OCI-M2 (cell line): ENCODE results near the gene RREB1.
"Not testable (repeated sequence)": the region's sequence is repeated elsewhere in the genome, so short reads cannot be mapped to it uniquely, and the experiment has no call there.

Experiments used
- DNase-seq: peaks from one replicate; lab custom pipeline; 2025; ENCODE audit not compliant: unreplicated experiment; lab: John Stamatoyannopoulos, UW

Gene RREB1

DNA sequence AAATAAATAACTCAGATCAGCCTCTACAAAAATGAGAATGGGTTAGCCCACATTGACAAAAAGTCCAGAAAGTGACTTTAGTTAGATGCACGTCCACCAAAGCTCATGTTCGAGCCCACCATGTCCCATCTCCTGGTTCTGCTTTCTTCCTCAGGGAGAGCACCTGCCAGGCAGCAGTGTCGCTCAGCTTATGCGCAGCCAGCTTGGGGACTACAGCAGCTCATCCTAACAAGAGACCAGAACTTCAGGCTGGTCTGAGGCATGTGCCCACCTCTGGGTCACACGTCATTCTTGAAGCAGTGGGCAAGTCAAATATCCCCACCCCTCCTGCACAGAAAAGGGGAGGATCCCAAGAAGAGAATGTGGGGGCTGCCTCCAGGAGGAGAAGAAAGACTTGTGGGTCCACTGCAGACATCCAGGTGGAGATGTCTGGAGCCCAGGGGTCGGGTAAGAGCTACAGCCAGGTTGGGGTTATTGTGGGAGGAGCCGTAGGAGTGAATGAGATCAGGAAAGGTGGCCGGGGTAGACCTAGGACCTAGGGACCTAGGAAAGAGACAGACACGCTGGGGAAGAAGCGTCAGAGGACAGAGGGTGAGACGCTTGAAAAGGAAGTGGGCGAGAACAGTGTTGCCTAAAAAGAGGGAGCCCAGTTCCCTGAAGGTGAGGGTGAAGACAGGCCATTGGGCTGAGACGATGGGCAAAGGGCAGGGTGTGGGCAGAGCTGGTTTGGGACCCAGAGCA lies 152.7 kb downstream of the RREB1 start:
- DNase-seq, result no peak

DNA sequence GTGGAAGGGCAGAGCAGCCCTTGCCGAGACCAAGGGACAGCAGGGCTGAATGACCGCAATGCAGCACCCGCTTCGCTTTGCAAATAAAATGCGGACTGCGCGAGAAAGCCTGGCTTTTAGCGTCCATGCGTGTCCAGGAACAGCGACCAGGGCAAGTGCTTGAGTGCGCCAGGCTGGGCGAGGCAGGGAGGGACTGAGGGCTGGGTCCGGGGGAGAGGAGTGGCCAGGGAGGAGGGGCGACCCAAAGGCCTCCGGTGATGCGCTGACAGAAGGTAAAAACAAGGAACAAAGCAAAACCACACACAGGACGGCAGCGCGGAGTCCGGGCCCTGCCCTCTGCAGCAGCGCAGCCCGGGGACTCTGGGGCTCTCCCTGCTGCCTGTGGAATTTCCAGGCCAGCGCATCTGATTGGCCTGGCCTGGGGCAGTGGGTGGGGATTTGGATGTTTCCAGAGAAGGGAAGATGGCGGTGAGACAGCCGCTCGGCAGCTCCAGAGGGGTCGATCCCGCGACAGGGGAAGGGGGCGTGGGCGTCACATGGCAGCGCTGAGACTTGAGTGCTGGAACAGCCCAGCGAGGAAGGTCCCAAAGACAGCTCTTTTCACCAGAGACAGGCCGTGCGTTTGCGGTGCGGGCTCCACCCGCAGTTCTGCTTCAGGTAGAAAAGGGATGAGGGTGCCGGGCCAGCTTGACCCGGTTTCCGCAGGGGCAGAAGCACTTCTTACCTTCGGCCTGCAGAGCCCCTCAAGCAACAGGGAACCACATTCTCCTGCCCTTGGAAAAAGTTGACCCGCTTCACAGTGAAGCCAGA lies 153.5 kb downstream of the RREB1 start:
- no peak for DNase-seq

DNA sequence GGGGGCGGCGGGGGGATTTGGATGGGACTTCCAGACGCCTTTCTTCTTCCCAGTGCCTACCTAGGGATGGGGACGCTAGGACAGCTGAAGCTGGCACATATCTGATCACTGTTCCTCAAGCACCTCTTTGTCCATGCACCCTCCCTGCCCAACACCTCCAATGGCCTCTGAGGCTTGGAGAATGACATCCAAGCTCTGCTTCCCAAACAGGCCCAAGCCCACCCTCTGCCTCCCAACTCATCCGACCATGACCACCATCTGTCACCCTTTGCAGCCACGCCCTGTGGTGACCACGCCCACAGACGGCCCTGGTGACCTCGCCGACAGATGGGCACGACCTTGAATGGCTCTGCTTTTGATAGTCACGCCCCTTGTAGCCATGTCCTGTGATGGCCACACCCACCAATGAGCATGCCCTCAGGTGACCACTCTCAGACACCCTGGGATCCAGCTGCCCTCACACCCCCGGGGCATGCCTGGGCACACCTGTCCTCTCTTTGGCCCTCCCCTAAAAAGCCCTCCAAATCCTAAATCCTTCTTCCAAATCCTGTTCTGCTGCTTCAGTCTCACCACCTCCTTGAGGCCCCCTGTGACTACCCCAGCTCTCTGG lies 154.2 kb downstream of the RREB1 start:
- DNase-seq, result no peak

DNA sequence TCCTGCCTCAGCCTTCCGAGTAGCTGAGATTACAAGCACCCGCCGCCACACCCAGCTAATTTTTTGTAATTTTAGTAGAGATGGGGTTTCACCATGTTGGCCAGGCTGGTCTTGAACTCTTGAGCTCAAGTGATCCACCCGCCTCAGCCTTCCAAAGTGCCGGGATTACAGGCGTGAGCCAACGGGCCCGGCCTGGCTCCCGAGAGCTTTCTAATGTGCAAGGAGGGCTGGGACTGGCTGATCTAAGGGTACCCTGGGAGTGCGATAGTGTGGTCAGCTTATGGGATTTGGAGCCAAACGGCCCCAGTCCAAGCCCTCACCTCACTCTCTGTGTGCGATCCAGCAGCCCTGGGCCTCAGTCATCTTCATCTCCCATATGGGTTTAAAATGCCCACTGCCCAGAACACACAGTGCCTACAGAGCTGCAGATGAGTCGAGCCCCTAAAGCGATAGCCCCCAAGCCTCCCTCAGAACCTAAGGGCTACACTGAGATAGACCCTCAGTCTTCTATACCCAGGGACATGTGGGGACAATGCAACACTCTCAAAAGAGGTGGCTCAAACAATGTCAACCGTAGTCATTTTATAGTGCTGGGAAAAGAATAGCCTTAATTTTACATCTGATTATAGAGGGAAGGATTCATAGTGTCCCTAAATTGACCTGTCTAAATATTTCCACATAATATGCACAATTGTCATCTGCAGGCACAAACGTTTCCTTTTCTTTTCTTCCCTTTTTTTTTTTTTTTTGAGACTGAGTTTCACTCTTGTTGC lies 155.2 kb downstream of the RREB1 start:
- DNase-seq, result no peak

DNA sequence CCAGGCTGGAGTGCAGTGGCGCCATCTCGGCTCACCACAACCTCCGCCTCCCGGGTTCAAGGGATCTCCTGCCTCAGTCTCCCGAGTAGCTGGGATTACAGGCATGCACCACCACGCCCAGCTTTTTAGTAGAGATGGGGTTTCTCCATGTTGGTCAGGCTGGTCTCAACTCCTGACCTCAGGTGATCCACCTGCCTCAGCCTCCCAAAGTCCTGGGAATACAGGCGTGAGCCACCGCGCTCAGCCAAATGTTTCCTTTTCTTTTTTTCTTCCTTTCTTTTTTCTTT lies 155.7 kb downstream of the RREB1 start:
- DNase-seq, result not testable (repeated sequence)

DNA sequence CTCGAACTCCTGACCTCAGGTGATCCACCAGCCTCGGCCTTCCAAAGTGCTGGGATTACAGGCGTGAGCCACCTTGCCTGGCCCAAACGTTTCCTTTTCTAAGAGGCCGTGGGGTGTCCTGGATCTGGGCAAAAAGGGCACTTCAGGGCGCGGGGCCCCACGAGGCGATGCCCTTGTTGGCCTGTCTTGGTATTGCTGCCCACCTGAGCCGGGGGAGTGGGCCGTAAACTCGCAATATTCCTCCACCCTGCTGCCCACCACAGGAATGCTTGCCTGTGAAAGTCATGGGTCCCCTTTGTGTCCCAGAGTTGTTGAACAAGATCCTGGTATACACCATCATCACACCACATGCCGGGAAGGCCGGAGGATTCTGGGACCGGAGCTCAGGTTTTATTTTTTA lies 156.3 kb downstream of the RREB1 start:
- DNase-seq, result no peak

DNA sequence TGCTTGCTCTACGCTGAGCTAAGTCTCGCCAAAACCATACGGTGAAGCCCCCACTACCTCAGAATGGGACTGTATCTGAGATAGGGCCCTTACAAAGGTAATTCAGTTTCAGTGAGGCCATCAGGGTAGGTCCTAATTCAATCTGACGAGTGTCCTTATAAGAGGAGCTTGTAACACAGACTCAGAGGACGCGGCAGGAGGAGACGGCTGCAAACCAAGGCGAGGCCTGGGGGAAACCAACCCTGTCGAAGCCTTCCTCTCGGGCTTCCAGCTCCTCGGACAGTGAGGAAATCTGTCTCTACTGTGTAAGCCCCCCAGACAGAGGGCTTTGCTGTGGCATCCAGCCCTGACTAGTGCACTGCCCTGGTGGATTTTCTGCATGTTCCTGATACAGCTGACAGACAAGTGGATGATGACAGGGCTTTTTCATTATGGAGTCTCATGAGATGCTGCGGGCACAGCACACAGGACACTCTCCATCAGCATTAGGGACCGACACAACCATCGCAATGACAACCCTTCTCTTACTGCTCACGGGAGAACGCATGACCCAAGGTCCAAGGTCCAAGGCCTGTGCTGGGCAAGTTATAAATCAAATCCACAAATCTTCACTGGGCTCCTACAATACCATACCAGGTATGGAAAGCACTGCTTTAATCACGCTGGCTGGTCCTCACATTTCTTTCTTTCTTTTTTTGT lies 157.1 kb downstream of the RREB1 start:
- DNase-seq, result no peak

DNA sequence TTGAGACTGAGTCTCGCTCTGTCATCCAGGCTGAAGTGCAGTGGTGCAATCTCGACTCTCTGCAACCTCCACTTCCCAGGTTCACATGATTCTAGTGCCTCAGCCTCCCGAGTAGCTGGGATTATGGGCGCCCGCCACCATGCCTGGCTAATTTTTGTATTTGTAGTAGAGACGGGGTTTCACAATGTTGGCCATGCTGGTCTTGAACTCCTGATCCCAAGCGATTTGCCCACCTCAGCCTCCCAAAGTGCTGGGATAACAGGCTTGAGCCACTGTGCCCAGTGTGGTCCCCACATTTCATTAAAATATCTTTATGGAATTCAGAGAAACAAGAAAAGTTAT lies 157.6 kb downstream of the RREB1 start:
- DNase-seq, result not testable (repeated sequence)

DNA sequence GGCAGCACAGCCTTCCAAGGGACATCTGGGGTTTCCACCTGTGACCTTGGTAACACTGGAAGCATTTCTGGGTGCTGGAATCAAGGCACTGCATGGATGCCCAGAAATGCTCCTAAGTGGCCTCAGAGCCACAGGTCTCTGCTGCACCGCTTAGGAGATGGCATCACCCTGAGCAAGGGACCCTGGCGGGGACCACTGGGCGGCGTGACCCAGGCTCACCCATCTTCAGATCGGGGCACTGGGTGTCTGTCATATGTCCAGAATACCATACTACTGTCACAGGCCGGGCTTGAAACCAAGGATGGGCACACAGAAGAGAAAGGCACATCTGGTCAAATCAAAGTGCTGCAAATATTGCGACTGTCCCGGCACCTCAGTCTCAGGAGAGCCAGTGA lies 159.3 kb downstream of the RREB1 start:
- no peak for DNase-seq

DNA sequence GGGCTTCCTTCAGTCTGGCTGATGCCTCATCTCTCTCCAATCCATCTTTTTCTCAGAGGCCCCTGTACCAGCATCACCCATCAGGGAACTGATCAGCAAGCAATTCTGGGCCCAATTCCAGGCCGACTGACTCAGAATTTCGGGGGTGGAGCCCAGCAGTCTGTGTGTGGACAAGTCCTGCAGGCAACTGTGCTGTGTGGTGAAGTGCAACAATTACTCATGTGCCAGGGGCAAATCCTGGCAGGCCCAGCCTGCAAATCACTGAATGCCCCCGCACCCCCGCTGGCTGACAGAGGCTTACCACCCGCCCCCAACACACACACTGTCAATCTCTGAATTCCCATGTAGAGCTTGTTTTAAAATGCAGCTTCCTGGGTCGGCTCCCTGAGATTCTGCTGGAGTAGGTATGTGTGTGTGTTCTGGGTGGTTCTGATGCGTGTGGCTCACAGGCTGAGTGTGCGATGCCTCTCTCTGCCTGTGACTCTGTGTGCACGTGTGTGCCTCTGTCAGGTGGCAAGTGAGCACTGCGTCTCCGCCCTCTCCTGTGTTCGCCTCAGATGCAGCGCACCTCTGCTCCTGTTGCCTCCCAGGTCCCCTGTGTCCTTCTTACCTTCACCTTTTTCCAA lies 159.8 kb downstream of the RREB1 start:
- DNase-seq, result no peak

DNA sequence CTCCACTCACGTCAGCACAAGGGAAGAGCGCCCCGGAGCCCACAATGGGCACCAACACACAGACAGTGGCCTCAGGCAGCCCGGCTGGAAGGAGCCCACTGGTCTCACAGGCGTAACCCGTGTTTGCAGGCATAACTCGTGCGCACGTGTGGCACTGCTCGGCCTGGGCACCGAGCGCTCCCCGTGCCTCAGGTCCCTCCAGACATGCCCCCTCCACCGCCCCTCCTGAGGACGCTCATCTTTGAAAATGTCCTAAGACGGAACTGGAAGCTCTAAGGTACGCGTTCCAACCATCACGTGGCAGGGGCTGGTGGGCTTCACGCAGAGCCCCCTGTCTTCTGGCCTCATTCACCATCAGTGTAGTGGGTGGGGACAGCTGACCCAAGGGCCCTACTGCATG lies 160.6 kb downstream of the RREB1 start:
- DNase-seq, result no peak

DNA sequence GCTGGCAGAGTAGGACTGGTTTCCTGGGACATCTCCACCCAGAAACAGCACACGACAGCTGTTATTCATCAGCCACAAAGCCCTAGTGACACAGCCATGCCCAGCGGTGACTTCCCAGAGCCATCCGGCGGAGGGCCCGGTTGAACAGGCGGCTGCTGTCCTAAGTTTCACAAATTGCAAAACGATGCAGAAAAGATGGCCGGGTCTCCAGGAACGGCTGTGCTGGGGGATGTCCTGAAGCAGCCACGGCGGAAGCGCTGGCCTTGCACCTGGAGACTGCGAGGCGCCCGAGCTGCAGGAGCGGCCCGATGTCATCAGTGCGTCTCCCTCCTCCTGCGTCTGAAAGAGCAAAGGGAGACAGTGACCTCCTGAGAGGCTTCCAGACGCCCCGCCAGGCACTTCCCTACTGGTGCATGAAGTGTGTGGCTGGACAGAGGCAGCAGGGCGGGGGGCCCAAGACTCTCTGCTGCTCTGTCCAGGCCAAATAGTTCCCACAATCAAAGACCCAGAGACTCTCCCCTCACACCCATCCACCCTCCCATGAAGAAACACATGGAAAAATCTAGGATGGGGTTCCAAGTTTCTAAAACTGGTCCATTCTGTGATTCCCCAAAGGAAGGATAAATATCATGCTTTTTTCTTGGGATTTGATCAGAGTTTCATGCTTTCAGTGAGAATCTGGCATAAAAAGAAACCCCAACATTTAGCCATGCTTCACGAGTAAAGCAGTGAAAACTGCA lies 161.2 kb downstream of the RREB1 start:
- no peak for DNase-seq

DNA sequence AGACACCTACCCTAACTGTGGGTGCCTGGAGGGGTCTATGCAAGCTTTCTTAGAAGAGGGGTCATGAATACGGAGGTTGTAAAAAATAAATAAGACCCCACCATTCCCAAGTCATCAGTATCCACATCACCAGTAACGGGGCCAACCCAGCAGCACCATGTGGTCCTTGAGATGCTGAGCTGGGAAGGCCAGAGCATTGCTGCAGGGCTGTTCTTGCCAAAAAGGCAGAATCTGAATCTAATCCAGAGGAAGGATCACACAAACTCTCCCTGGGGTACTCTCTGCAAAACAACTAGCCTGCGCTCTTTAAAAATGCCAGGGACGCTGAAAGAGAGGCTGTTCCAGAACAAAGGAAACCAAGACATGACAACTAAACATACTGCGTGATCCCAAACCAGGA lies 162.1 kb downstream of the RREB1 start:
- DNase-seq, result no peak

DNA sequence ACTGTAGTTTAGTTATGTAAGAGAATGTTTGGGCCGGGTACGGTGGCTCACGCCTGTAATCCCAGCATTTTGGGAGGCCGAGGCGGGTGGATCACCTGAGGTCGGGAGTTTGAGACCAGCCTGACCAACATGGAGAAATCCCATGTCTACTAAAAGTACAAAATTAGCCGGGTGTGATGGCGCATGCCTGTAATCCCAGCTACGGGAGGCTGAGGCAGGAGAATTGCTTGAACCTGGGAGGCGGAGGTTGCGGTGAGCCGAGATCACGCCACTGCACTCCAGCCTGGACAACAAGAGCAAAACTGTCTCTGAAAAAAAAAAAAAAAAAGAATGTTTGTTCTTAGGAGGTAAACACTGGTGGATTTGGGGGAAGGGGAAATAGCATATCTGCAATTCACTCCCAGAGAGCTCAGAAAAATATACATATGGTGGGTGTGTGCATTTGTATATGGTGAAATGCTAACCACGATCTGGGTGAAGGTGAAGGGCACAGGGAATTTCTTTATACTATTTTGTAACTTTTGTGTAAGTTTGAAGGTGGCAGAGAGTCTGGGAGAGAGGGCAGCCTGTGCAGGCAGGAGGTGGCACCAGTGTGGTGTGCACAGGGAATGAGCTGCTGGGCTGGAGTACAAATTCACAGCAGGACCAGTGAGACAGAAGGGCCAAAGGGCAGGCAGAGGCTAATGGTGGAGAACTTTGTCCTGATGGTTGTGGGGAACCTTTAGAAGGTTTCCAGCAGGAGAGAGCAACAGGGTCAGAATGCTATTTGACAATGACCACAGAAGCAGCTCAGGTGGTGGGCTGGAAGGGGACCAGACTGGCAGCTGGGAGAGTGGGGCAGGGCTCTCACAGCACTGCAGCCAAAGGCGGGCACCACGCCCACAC lies 162.8 kb downstream of the RREB1 start:
- no peak for DNase-seq

DNA sequence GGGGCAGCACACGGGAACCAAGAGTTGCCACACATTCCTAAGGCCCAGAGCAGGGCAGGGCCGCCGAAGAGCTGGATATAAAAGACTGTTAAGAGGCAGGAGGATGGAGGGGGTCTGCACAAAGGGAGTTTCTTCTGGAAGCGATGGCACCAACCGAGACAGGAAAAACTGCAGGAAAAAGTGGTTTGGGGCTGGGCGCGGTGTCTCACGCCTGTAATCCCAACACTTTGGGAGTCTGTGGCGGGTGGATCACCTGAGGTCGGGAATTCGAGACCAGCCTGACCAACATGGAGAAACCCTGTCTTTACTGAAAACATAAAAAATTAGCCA lies 163.4 kb downstream of the RREB1 start:
- no peak for DNase-seq

DNA sequence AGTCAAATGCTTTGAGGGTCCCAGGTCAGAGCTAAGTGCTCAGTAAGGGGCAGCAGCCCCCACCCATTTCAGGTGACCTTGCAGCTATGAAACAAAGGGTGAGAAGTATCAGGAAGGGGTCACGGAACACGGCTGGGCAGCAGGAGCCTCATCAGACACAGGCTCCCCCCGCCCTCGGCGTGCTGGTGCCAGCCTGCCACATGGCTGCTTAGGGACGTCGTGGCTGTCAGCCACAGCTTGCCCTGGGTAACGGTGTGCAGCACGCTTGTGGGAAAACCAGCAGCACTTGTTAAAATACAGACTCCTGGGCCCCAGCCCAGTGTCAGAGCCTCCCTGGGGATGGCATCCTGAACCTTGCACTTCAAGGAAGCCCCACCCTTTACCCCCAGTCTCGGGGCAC lies 165.9 kb downstream of the RREB1 start:
- no peak for DNase-seq

DNA sequence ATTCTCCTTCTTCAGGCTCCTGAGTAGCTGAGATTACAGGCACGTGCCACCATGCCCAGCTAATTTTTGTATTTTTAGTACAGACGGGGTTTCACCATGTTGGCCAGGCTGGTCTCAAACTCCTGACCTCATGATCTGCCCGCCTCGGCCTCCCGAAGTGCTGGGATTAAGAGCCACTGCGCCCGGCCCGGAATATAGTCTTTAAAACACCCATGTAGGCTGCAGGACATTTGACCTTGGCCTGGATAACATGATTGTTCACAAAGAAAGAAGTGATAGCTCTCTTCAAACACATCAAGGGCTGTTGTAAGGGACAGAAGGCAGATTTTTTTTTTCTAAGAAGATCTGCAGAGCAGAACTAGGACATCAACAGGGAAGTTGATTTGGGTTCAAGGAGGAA lies 166.8 kb downstream of the RREB1 start:
- DNase-seq, result not testable (repeated sequence)

DNA sequence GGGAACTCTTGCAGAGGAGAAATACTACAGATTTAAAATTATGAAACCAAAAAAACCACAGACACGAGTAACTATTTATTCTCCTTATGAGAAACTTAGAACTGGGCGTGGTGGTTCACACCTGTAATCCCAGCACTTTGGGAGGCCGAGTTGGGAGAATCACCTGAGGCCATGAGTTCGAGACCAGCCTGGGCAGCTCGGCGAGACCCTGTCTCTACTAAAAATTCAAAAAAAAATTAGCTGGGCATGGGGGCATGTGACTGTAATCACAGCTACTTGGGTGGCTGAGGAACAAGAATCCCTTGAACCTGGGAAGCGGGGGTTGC lies 168.4 kb downstream of the RREB1 start:
- no peak for DNase-seq
